A549 (cell line): ENCODE measurements around the gene KCNJ10. TPM values are rescaled to one million over a fixed set of nuclear protein-coding genes. Genes with fewer than 3 reads are reported as not detected.

Experiments used
- ATAC-seq, 2 experiments: fragments of 200-7000 bp in 1 of 2; fragments of >200 bp in 1 of 2; cut with Nextera tagmentation in 1 of 2; cut with Tn5 transposase in 1 of 2; 3 replicates each; pipeline versions ENCODE4 v1.8.0 to v1.9.1; 2018 to 2020; ENCODE audit warnings: mild to moderate bottlenecking in 1 of 2, moderate library complexity in 1 of 2
- CTCF ChIA-PET: fragments of 300-600 bp; sonication (Branson Sonifier 250); formaldehyde crosslinking; extraction: SDS; loops from one replicate; lab custom pipeline; 2021; ENCODE audit warnings: antibody characterized with exemption, inconsistent platforms; lab: Yijun Ruan, JAX
- POLR2A ChIA-PET: fragments of 350-600 bp; formaldehyde crosslinking; extraction: SDS; loops from one replicate; lab custom pipeline; 2021; ENCODE audit warnings: antibody characterized with exemption, inconsistent platforms; lab: Yijun Ruan, JAX
- DNase-seq, 2 experiments: peaks; one replicate each; pipeline versions ENCODE4 v3.0.0 to v3.0.0-alpha.2; 2011 to 2016; ENCODE audit warnings: low read depth in 1 of 2, low spot score in 1 of 2
- FAIRE-seq: peaks from 2 replicates; lab custom pipeline; 2011; peaks lifted over from hg19 to GRCh38; lab: Jason Lieb, UNC
- H3K27ac ChIP-seq, 2 experiments: fragments of >200 bp; sonication (Bioruptor Twin); formaldehyde crosslinking; 3 replicates each; pipeline ENCODE4 v1.5.1; 2016 to 2017
- H3K4me1 ChIP-seq: fragments of >200 bp; sonication (Bioruptor Twin); formaldehyde crosslinking; 3 replicates; pipeline ENCODE4 v1.6.1; 2016
- H3K4me2 ChIP-seq: fragments of >200 bp; sonication (Bioruptor Twin); formaldehyde crosslinking; 3 replicates; pipeline ENCODE4 v1.6.1; 2016
- H3K4me3 ChIP-seq: fragments of >200 bp; sonication (Bioruptor Twin); formaldehyde crosslinking; 3 replicates; pipeline ENCODE4 v1.5.1; 2016
- H3K9me3 ChIP-seq: fragments of >200 bp; sonication (Bioruptor Twin); formaldehyde crosslinking; 3 replicates; pipeline ENCODE4 v1.6.1; 2016
- BCL3 ChIP-seq: fragments of >200 bp; sonication (Bioruptor Twin); formaldehyde crosslinking; IDR thresholded peaks from 3 replicates; pipeline ENCODE4 v1.6.1; 2016
- CEBPB ChIP-seq, 2 experiments: fragments of >200 bp in 1 of 2; sonication (Bioruptor Twin) in 1 of 2; formaldehyde crosslinking in 1 of 2; IDR thresholded peaks; 2 replicates each; pipeline ENCODE4 v1.6.1; 2012 to 2016
- EHF ChIP-seq: fragments of 250-450 bp; sonication (Bioruptor Pico); IDR thresholded peaks from 2 replicates; pipeline ENCODE4 v1.5.0; 2020; ENCODE audit warnings: mild to moderate bottlenecking
- EP300 ChIP-seq, 2 experiments: fragments of >200 bp; sonication (Bioruptor Twin); formaldehyde crosslinking; IDR thresholded peaks; 2 replicates in 1 of 2; 3 replicates in 1 of 2; pipeline ENCODE4 v1.6.1; 2016 to 2017
- FOSL2 ChIP-seq, 2 experiments: fragments of 450-650 bp in 1 of 2; fragments of >200 bp in 1 of 2; sonication (Bioruptor Twin) in 1 of 2; formaldehyde crosslinking; IDR thresholded peaks; 2 replicates each; pipeline versions ENCODE4 v1.5.0 to v1.6.1; 2016 to 2020; ENCODE audit warnings: mild to moderate bottlenecking in 1 of 2, moderate library complexity in 1 of 2
- FOXS1 ChIP-seq: fragments of 250-450 bp; sonication (Bioruptor Pico); IDR thresholded peaks from 2 replicates; pipeline ENCODE4 v1.5.0; 2020; ENCODE audit warnings: mild to moderate bottlenecking, moderate library complexity
- HEYL ChIP-seq: fragments of 250-450 bp; sonication (Bioruptor Pico); IDR thresholded peaks from 2 replicates; pipeline ENCODE4 v1.8.0; 2021; ENCODE audit warnings: mild to moderate bottlenecking, moderate library complexity
- HMGXB4 ChIP-seq: fragments of 250-450 bp; sonication (Bioruptor Pico); IDR thresholded peaks from 2 replicates; pipeline ENCODE4 v1.5.0; 2021; ENCODE audit warnings: mild to moderate bottlenecking, moderate library complexity, borderline replicate concordance
- HOXB13 ChIP-seq: fragments of 250-450 bp; sonication (Bioruptor Pico); IDR thresholded peaks from 2 replicates; pipeline ENCODE4 v1.5.0; 2020; ENCODE audit warnings: low read depth, mild to moderate bottlenecking, moderate library complexity
- HOXB5 ChIP-seq: fragments of 250-450 bp; sonication (Bioruptor Pico); IDR thresholded peaks from 2 replicates; pipeline ENCODE4 v1.5.0; 2020; ENCODE audit warnings: mild to moderate bottlenecking, moderate library complexity
- JUN ChIP-seq, 2 experiments: fragments of >200 bp; sonication (Bioruptor Twin); formaldehyde crosslinking; IDR thresholded peaks; 2 replicates in 1 of 2; 3 replicates in 1 of 2; pipeline ENCODE4 v1.6.1; 2016 to 2017
- MAFK ChIP-seq: fragments of 450-650 bp; IDR thresholded peaks from 2 replicates; pipeline ENCODE4 v1.6.1; 2014; ENCODE audit not compliant: partially characterized antibody
- MAZ ChIP-seq: fragments of 150-350 bp; IDR thresholded peaks from 2 replicates; pipeline ENCODE4 v1.6.1; 2014; ENCODE audit warnings: antibody characterized with exemption, low read depth, low read length, borderline replicate concordance
- POLR2AphosphoS2 ChIP-seq: conservative IDR thresholded peaks from 2 replicates; pipeline ENCODE4 v1.6.1; 2012; ENCODE audit warnings: low read length, improper control_type of control experiment, inconsistent platforms
- RFX5 ChIP-seq: fragments of 450-650 bp; IDR thresholded peaks from 2 replicates; pipeline ENCODE4 v1.7.1; 2014; ENCODE audit warnings: antibody characterized with exemption, mild to moderate bottlenecking, moderate library complexity
- TFCP2L1 ChIP-seq: fragments of 250-450 bp; sonication (Bioruptor Pico); IDR thresholded peaks from 2 replicates; pipeline ENCODE4 v1.5.0; 2021; ENCODE audit warnings: mild to moderate bottlenecking
- TP53 ChIP-seq: fragments of 250-450 bp; sonication (Bioruptor Pico); IDR thresholded peaks from 2 replicates; pipeline ENCODE4 v1.5.0; 2021; ENCODE audit warnings: mild to moderate bottlenecking, moderate library complexity
- WGBS: methylation state at CpG from one replicate; pipeline ENCODE4 v1.1.6; 2017; ENCODE audit errors: missing lambda C conversion rate; 5-methylcytosine and 5-hydroxymethylcytosine counted together
- polyA plus RNA-seq, 4 experiments: library from polyadenylated mRNA; depleted of rRNA in 3 of 4; stranded (reverse); fragments of >200 nt; fragmentation: RNase III in 1 of 4; extraction: RNeasy Plus Mini Kit Qiagen cat#74134 plus additional on column Dnase treatment in 1 of 4; gene quantifications; 2 replicates in 3 of 4; 3 replicates in 1 of 4; pipeline ENCODE4 v1.2.3, GENCODE V29; 2011 to 2017
- TF ChIP-seq, protein P1 (sequence below): fragments of >200 bp; sonication (Bioruptor Twin); formaldehyde crosslinking; IDR thresholded peaks from 3 replicates; pipeline ENCODE4 v1.5.1; 2016
- TF ChIP-seq, protein P2 (sequence below): IDR thresholded peaks from 2 replicates; pipeline ENCODE4 v1.6.1; 2012
- TF ChIP-seq, protein P3 (sequence below): fragments of >200 bp; sonication (Bioruptor Twin); formaldehyde crosslinking; IDR thresholded peaks from 2 replicates; pipeline ENCODE4 v1.6.1; 2016

The KCNJ10 gene
- polyA plus RNA-seq, 2 of the 4 experiments (the other 2 are of a cell fraction) = 0.05 TPM; not detected in 1

GRCh38 chr1:160077486-160077885 is 7.5 kb upstream of the KCNJ10 start:
- ATAC-seq = no peak
- CTCF ChIA-PET = interaction anchor here (0.7 to 30.0 kb wide), 12 partner anchors 6 to 945 kb away, joined by 3 to 409 read pairs (median 7); partner anchors contain the start of genes KCNJ10 and KCNJ9
- Histone ChIP-seq H3K27ac (no peak overlapping the region), H3K9me3 (no peaks in the 10 kb centered on the region), H3K4me1 (no peaks in the 10 kb centered on the region), H3K4me2 (no peak overlapping the region), H3K4me3 (no peak overlapping the region)
- no peak for FAIRE-seq
- TF ChIP-seq, protein P1, sequence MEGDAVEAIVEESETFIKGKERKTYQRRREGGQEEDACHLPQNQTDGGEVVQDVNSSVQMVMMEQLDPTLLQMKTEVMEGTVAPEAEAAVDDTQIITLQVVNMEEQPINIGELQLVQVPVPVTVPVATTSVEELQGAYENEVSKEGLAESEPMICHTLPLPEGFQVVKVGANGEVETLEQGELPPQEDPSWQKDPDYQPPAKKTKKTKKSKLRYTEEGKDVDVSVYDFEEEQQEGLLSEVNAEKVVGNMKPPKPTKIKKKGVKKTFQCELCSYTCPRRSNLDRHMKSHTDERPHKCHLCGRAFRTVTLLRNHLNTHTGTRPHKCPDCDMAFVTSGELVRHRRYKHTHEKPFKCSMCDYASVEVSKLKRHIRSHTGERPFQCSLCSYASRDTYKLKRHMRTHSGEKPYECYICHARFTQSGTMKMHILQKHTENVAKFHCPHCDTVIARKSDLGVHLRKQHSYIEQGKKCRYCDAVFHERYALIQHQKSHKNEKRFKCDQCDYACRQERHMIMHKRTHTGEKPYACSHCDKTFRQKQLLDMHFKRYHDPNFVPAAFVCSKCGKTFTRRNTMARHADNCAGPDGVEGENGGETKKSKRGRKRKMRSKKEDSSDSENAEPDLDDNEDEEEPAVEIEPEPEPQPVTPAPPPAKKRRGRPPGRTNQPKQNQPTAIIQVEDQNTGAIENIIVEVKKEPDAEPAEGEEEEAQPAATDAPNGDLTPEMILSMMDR = no peak
- no peak for DNase-seq
- POLR2A ChIA-PET = no interaction called here

DNA sequence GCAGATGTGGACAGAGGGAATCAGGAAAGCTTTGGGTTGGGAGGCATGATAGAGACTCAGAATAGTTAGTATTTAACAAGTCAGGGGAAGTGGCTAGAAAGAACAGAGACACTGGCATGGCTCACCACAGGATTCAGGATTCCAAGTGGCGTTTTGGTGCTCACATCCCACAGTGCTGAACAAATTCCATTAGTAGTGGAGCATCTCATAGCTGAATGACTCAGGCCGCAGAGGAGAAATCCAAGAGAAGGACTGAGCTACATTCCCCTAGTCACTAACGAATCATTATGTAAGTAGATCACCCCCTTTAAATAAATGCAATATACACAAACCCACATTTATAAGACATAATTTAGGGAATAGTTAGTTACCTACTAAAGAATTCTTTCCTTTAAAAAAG is 6.3 kb upstream of the KCNJ10 start:
- FAIRE-seq = no peak
- no peak overlapping the region for H3K4me3 ChIP-seq
- no peak overlapping the region for H3K4me2 ChIP-seq
- no peak for ATAC-seq
- no peaks in the 10 kb centered on the region for H3K4me1 ChIP-seq
- 34% methylated on average over 3 of the region's 3 CpGs for WGBS
- ChIA-PET POLR2A (no interaction called here), CTCF (interaction anchor here (1.3 to 30.0 kb wide), 7 partner anchors 7 to 301 kb away, joined by 3 to 409 read pairs (median 11); partner anchors contain the start of genes KCNJ10 and KCNJ9)
- DNase-seq = no peak
- H3K9me3 ChIP-seq = no peaks in the 10 kb centered on the region
- TF ChIP-seq CEBPB (IDR thresholded peaks at IDR 0.05) (no peak), EHF (CRISPR knock-in tag) (no peak), HOXB13 (CRISPR knock-in tag) (no peak), HMGXB4 (CRISPR knock-in tag) (no peak), HOXB5 (CRISPR knock-in tag) (no peak), JUN (IDR thresholded peaks at IDR 0.05) (no peak), TP53 (CRISPR knock-in tag) (no peak), BCL3 (no peak), POLR2AphosphoS2 (no peak), FOXS1 (no peak), MAZ (no peak), MAFK (no peak), TFCP2L1 (CRISPR knock-in tag) (no peak), RFX5 (no peak), EP300 (IDR thresholded peaks at IDR 0.05) (no peak), FOSL2 (IDR thresholded peaks at IDR 0.05) (no peak), FOSL2 (CRISPR knock-in tag; IDR thresholded peaks at IDR 0.05) (no peak), HEYL (CRISPR knock-in tag) (no peak)
- TF ChIP-seq, protein P2, sequence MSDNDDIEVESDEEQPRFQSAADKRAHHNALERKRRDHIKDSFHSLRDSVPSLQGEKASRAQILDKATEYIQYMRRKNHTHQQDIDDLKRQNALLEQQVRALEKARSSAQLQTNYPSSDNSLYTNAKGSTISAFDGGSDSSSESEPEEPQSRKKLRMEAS = no peak
- TF ChIP-seq, protein P3, sequence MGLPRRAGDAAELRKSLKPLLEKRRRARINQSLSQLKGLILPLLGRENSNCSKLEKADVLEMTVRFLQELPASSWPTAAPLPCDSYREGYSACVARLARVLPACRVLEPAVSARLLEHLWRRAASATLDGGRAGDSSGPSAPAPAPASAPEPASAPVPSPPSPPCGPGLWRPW = no peak
- TF ChIP-seq, all 56 proteins: peak for 0
- H3K27ac ChIP-seq = no peak overlapping the region
